ENCODE measurements around the gene CISD1. TPM values are rescaled to one million over a fixed set of nuclear protein-coding genes. Genes with fewer than 3 reads are reported as not detected.
"Not testable (repeated sequence)": the region's sequence is repeated elsewhere in the genome, so short reads cannot be mapped to it uniquely, and the experiment has no call there.

Gene CISD1
- polyA plus RNA-seq (ENCODE audit: insufficient read length in 4 of 4) = 10 to 100 TPM; 48.4 to 58.0 (median 54.6) TPM

DNA sequence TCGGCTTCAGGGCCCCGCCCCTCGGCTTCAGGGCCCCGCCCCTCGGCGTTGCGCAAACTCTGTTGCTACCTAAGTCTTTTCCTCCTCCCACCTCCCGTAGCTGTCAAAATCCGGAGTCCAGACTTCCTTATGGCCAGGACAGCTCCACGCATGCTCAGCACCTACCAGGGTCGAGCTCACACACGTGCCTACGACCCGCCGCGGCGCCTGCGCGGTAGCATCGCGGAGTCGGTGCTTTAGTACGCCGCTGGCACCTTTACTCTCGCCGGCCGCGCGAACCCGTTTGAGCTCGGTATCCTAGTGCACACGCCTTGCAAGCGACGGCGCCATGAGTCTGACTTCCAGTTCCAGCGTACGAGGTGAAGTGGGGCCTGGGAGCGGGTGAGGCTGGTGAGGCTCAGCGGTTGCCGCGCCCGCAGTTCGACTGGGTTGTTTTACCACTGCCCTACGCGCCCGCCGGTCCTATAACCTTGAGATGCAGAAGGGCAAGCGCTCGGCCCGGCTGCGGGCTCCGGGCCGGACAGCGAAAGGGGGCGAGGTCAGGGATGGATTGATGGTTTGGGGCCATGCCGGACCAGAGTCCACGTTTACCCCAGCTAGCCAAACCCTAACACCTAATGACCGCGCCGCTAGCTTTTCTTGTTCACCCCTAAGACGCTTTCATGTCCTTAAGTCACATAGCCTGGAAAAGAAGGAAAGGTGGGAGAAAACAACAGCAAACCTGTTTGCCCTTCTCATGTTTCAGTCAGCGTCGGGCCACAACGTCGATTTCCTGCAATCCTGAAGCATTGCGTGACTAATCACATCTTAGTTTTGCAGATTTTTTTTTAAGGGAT, at the start of gene CISD1:
Gene CISD1 (plus strand): TSS at position 217 of the 836 bp plus-strand sequence. CDS start 112 bp downstream, at position 329.
- peak; percentile 93 to 96 (median 94) for DNase-seq (ENCODE audit: low read depth in 4 of 4, low spot score in 2 of 4)

- no peak for DNase-seq (ENCODE audit: low read depth in 4 of 4, low spot score in 2 of 4)
Observed at GRCh38 chr10:58219875-58220274, 49.1 kb upstream of the CISD1 start.

DNA sequence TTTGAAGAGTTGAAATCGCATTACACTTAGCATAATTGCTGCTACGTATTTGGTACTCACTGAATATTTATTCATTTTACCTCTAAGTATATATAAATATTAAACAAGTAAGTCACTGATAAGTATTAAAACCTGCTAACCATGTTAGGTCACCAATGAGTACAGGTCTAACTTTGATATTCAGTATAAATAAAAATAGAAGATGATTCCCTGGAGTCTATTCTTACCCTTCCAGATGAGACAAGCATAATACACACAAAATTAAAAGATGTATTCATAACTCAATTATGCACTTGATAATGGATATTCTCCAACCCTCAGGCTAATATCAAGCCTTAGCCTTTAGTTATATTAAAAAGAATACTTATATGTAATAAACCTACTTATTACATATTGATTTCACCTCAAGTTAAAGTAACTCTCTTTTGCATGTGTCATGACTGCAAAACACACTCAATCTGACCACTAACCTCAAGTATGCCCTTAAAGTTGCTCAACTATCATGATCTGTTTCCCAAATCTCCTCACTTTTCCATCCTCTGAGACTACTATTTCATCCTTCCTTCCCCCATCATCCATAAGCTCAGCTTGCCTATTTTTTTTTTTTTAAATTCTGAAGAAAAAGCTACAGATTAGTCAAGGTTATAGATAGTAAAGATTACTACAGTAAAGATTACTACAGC, 48.1 kb upstream of the CISD1 start:
- no peak for DNase-seq (ENCODE audit: low read depth in 4 of 4, low spot score in 2 of 4)

- DNase-seq (ENCODE audit: low read depth in 4 of 4, low spot score in 2 of 4) = no peak
Observed at GRCh38 chr10:58225654-58226053, 43.3 kb upstream of the CISD1 start.

DNA sequence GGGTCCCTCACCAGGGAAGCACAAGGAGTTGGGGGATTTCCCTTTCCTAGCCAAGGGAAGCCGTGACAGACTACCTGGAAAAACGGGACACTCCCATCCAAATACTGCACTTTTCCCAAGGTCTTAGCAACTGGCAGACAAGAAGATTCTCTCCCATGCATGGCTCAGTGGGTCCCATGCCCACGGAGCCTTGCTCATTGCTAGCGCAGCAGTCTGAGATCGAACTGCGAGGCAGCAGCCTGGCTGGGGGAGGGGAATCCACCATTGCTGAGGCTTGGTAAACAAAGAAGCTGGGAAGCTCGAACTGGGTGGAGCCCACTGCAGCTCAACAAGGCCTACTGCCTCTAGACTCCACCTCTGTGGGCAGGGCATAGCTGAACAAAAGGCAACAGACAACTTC, 39.1 kb upstream of the CISD1 start:
- DNase-seq (ENCODE audit: low read depth in 4 of 4, low spot score in 2 of 4) = not testable (repeated sequence)

- no peak for DNase-seq (ENCODE audit: low read depth in 4 of 4, low spot score in 2 of 4)
Observed at GRCh38 chr10:58237014-58237834, 31.7 kb upstream of the CISD1 start.

GRCh38 chr10:58239561-58240169, 29.3 kb upstream of the CISD1 start:
- no peak for DNase-seq (ENCODE audit: low read depth in 4 of 4, low spot score in 2 of 4)

- no peak for DNase-seq (ENCODE audit: low read depth in 4 of 4, low spot score in 2 of 4)
Observed at GRCh38 chr10:58240531-58240930, 28.4 kb upstream of the CISD1 start.

DNA sequence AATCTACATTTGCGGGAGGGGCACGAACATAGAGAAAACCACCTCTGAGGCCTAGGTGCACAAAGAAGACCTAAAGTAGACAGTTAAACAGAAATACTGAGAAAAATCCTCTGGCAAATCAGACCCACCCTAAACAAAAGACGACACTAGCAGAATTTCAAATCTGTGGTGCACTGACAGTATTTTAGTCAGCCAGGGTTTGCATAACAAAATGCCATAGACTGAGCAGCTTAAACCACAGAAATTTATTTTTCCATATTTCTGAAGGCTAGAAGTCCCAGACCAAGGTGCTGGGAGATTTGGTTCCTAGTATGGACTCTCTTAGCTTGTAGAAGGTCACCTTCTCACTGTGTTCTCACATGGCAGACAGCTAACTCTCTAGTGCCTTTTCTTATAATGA, 27.6 kb upstream of the CISD1 start:
- DNase-seq (ENCODE audit: low read depth in 4 of 4, low spot score in 2 of 4) = no peak

DNA sequence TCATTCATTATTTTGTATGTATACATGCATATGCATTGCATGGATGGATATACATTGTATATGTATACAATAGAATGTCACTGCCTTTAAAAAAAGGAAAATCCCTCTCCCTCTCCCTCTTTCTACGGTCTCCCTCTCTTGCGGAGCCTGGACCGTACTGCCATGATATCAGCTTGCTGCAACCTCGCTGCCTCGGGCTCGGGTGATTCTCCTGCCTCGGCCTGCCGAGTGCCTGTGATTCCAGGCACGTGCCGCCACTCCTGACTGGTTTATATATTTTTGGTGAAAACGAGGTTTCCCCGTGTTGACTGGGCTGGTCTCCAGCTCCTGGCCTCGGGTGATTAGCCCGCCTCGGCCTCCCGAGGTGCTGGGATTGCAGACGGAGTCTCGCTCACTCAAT, 25.7 kb upstream of the CISD1 start:
- DNase-seq (ENCODE audit: low read depth in 4 of 4, low spot score in 2 of 4) = no peak

DNA sequence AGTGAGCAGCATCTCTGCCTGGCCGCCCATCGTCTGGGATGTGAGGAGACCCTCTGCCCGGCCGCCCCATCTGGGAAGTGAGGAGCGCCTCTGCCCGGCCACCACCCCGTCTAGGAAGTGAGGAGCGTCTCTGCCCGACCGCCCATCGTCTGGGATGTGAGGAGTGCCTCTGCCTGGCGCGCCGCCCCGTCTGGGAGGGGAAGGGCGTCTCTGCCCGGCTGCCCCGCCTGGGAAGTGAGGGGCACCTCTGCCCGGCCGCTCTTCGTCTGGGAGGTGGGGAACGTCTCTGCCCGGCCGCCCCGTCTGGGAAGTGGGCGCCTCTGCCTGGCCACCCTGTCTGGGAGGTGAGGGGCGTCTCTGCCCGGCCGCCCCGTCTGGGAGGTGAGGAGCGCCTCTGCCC, 25.2 kb upstream of the CISD1 start:
- not testable (repeated sequence) for DNase-seq (ENCODE audit: low read depth in 4 of 4, low spot score in 2 of 4)

DNA sequence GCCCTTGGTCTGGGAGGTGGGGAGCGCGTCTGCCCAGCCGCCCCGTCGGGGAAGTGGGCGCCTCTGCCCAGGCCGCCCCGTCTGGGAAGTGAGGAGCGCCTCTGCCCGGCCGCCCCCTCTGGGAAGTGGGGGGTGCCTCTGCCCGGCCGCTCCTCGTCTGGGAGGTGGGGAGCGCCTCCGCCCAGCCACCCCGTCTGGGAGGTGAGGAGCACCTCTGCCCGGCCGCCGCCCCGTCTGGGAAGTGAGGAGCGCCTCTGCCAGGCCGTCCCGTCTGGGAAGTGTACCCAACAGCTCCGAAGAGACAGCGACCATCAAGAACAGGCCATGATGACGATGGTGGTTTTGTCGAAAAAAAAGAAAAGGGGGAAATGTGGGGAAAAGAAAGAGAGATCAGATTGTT, 24.7 kb upstream of the CISD1 start:
- DNase-seq (ENCODE audit: low read depth in 4 of 4, low spot score in 2 of 4) = not testable (repeated sequence)

- DNase-seq (ENCODE audit: low read depth in 4 of 4, low spot score in 2 of 4) = not testable (repeated sequence)
Observed at GRCh38 chr10:58244666-58245065, 24.3 kb upstream of the CISD1 start.

GRCh38 chr10:58253184-58253583, 15.8 kb upstream of the CISD1 start:
- no peak for DNase-seq (ENCODE audit: low read depth in 4 of 4, low spot score in 2 of 4)

- DNase-seq (ENCODE audit: low read depth in 4 of 4, low spot score in 2 of 4) = no peak
Observed at GRCh38 chr10:58254644-58255043, 14.3 kb upstream of the CISD1 start.

DNA sequence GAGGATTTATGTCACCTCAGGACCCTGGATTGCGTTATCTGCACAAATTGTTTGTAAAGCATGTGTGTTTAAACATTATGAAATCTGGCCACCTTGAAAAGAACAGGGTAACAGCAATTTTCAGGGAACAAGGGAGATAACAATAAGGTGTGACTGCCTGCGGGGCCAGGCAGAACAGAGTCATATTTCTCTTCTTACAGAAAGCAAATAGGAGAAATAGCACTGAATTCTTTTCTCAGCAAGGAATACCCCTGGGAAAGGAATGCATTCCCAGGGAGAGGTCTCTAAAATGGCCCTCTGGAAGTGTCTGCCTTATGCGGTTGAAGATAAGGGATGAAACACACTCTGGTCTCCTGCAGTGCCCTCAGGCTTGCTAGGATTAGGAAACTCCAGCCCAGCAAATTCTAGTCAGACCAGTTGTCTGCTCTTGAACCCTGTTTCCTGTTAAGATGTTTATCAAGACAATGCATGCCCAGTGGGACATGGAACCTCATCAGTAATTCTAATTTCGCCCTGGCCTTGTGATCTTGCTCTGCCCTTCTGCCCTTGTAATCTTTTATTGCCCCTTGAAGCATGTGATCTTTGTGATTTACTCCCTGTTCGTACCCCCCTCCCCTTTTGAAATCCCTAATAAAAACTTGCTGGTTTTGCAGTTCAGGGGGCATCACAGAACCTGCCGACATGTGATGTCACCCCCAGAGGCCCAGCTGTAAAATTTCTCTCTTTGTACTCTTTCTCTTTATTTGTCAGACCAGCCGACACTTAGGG, 12.8 kb upstream of the CISD1 start:
- not testable (repeated sequence) for DNase-seq (ENCODE audit: low read depth in 4 of 4, low spot score in 2 of 4)

DNA sequence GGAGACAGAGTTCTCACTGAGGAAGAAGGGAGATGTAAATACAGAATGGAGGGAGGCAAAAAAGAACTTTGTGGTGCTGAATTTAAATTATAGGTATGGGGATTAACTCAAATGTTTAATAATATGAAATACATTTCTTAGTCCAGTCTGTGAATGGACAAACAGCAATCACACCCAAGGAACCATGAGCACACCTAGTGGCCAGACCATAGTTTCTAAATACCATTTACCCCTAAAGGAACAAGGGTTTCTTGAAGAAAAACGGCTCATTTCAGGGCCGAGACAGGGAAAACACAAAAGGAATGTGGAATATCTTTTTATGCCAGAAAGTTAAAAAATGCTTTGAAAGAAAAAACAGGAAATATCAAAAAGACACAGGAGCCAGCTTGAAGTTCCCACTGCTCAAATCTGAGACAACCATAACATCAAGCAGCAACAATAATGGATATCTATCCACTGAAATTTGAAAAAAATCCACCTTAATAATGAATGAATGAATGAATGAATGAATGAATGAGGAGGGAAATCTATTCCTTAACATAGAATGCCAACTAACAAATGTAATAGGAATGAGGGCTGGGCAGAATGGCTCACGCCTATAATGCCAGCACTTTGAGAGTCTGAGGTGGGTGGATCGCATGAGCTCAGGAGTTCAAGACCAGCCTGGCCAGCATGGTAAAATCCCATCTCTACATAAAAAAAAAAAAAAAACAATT, 9.8 kb upstream of the CISD1 start:
- no peak for DNase-seq (ENCODE audit: low read depth in 4 of 4, low spot score in 2 of 4)

GRCh38 chr10:58260334-58260733, 8.6 kb upstream of the CISD1 start:
- DNase-seq (ENCODE audit: low read depth in 4 of 4, low spot score in 2 of 4) = no peak

DNA sequence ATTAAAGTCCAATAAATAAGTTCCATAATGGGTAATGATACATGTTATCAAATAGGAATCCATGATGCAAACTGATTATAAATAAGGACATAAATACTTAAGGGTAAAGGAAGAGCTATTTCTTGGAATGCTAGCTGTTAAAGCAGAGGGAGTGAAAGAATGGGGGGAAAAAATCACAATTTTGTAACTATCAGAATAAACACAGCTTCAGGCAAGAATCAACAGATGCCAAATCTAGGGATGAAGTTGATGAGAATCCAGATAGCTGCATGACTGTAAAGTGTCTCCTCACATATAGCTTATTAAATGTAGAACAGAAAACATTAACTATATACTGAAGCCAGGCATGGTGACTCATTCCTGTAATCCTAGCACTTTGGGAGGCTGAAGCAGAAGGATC, 6.2 kb upstream of the CISD1 start:
- DNase-seq (ENCODE audit: low read depth in 4 of 4, low spot score in 2 of 4) = no peak
